WTC11 (cell line): Measurements from ENCODE around the gene SLC10A7.

Experiments
- ATF1 ChIP-seq: sonication (generic); formaldehyde crosslinking; IDR thresholded peaks from 2 replicates; pipeline ENCODE4 v1.8.1; 2023; ENCODE audit warnings: mild to moderate bottlenecking, moderate library complexity, missing genetic modification reagents
- FOXK1 ChIP-seq: sonication (generic); formaldehyde crosslinking; IDR thresholded peaks from 2 replicates; pipeline ENCODE4 v1.8.0; 2022; ENCODE audit warnings: mild to moderate bottlenecking, moderate library complexity, missing genetic modification reagents
- MYBL2 ChIP-seq: sonication (generic); formaldehyde crosslinking; IDR thresholded peaks from 2 replicates; pipeline ENCODE4 v1.8.1; 2023; ENCODE audit warnings: mild to moderate bottlenecking, moderate library complexity, missing genetic modification reagents
- TEAD1 ChIP-seq: sonication (generic); formaldehyde crosslinking; IDR thresholded peaks from 2 replicates; pipeline ENCODE4 v1.8.0; 2022; ENCODE audit warnings: mild to moderate bottlenecking, missing genetic modification reagents
- TP53 ChIP-seq: sonication (generic); formaldehyde crosslinking; IDR thresholded peaks from 2 replicates; pipeline ENCODE4 v1.8.1; 2023; ENCODE audit warnings: mild to moderate bottlenecking, missing genetic modification reagents
- TF ChIP-seq, protein P1 (sequence below): sonication (generic); formaldehyde crosslinking; IDR thresholded peaks from 2 replicates; pipeline ENCODE4 v1.8.0; 2023; ENCODE audit warnings: missing genetic modification reagents
- TF ChIP-seq, protein P2 (sequence below): fragments of 200-600 bp; IDR thresholded peaks from 2 replicates; pipeline ENCODE4 v1.8.0; 2022; ENCODE audit warnings: antibody characterized with exemption
- TF ChIP-seq, protein P3 (sequence below): sonication (generic); formaldehyde crosslinking; IDR thresholded peaks from 2 replicates; pipeline ENCODE4 v1.8.0; 2022; ENCODE audit warnings: mild to moderate bottlenecking, missing genetic modification reagents
- TF ChIP-seq, protein P4 (sequence below): fragments of 250-450 bp; sonication (Bioruptor Pico); IDR thresholded peaks from 2 replicates; pipeline ENCODE4 v1.9.0; 2021; ENCODE audit warnings: mild to moderate bottlenecking

DNA sequence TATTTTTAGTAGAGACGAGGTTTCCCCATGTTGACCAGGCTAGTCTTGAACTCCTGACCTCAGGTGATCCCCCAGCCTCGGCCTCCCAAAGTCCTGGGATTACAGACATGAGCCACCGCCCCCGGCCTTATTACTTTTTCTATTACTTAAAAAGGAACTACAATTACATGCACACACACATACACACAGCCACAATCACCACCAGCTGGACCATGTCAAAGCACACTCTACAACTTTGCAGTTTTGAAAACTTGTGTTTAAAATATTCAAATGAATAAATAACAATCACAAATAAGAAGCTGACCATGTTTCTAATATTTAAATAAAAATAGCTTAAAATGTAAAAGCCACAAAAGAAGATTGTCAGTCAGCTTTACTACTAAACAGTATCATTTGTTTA is 23.4 kb downstream of the SLC10A7 start:
- TF ChIP-seq, protein P1, sequence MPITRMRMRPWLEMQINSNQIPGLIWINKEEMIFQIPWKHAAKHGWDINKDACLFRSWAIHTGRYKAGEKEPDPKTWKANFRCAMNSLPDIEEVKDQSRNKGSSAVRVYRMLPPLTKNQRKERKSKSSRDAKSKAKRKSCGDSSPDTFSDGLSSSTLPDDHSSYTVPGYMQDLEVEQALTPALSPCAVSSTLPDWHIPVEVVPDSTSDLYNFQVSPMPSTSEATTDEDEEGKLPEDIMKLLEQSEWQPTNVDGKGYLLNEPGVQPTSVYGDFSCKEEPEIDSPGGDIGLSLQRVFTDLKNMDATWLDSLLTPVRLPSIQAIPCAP = no peak
- TF ChIP-seq, protein P2, sequence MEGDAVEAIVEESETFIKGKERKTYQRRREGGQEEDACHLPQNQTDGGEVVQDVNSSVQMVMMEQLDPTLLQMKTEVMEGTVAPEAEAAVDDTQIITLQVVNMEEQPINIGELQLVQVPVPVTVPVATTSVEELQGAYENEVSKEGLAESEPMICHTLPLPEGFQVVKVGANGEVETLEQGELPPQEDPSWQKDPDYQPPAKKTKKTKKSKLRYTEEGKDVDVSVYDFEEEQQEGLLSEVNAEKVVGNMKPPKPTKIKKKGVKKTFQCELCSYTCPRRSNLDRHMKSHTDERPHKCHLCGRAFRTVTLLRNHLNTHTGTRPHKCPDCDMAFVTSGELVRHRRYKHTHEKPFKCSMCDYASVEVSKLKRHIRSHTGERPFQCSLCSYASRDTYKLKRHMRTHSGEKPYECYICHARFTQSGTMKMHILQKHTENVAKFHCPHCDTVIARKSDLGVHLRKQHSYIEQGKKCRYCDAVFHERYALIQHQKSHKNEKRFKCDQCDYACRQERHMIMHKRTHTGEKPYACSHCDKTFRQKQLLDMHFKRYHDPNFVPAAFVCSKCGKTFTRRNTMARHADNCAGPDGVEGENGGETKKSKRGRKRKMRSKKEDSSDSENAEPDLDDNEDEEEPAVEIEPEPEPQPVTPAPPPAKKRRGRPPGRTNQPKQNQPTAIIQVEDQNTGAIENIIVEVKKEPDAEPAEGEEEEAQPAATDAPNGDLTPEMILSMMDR = no peak
- TF ChIP-seq ATF1 (CRISPR knock-in tag) (no peak), FOXK1 (CRISPR knock-in tag) (no peak), MYBL2 (CRISPR knock-in tag) (no peak), TEAD1 (CRISPR knock-in tag) (no peak), TP53 (CRISPR knock-in tag) (no peak)
- TF ChIP-seq, protein P3, sequence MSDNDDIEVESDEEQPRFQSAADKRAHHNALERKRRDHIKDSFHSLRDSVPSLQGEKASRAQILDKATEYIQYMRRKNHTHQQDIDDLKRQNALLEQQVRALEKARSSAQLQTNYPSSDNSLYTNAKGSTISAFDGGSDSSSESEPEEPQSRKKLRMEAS (CRISPR knock-in tag) = no peak
- TF ChIP-seq, protein P4, sequence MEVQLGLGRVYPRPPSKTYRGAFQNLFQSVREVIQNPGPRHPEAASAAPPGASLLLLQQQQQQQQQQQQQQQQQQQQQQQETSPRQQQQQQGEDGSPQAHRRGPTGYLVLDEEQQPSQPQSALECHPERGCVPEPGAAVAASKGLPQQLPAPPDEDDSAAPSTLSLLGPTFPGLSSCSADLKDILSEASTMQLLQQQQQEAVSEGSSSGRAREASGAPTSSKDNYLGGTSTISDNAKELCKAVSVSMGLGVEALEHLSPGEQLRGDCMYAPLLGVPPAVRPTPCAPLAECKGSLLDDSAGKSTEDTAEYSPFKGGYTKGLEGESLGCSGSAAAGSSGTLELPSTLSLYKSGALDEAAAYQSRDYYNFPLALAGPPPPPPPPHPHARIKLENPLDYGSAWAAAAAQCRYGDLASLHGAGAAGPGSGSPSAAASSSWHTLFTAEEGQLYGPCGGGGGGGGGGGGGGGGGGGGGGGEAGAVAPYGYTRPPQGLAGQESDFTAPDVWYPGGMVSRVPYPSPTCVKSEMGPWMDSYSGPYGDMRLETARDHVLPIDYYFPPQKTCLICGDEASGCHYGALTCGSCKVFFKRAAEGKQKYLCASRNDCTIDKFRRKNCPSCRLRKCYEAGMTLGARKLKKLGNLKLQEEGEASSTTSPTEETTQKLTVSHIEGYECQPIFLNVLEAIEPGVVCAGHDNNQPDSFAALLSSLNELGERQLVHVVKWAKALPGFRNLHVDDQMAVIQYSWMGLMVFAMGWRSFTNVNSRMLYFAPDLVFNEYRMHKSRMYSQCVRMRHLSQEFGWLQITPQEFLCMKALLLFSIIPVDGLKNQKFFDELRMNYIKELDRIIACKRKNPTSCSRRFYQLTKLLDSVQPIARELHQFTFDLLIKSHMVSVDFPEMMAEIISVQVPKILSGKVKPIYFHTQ = no peak
